ENCODE results near the gene INTS6.

GRCh38 chr13:51346397-51346796, 106.4 kb downstream of the INTS6 start:
- TF ChIP-seq CTCF (conservative IDR thresholded peaks at IDR 0.05; ENCODE audit: low read depth, low read length) (no peak), EZH2 (IDR thresholded peaks at IDR 0.05; ENCODE audit: low read length, unreplicated experiment) (no peak), EZH2phosphoT487 (IDR thresholded peaks at IDR 0.05; ENCODE audit: borderline replicate concordance, low read length) (no peak)

All from PC-3 (cell line).